Fibroblast of mammary gland (primary cell): ENCODE measurements around the gene MEMO1.

Experiments
- DNase-seq: peaks from one replicate; pipeline ENCODE4 v3.0.0-alpha.2; 2010; ENCODE audit warnings: low read depth
- H3K4me3 ChIP-seq: 2 replicates; pipeline ENCODE4 v1.5.1; 2011; ENCODE audit warnings: low read depth, mild to moderate bottlenecking, low read length, moderate library complexity; ENCODE audit not compliant: control insufficient read depth
- CTCF ChIP-seq: conservative IDR thresholded peaks from 2 replicates; pipeline ENCODE4 v1.5.1; 2011; ENCODE audit warnings: low read depth, low read length, inconsistent platforms; ENCODE audit not compliant: control insufficient read depth, insufficient read depth

Gene MEMO1

GRCh38 chr2:32012872-32013271 lies 2.1 kb upstream of the MEMO1 start:
- no peak for DNase-seq
- TF ChIP-seq CTCF, result no peak
- H3K4me3 ChIP-seq, result no peak overlapping the region

GRCh38 chr2:32011485-32011960 lies 715 bp upstream of the MEMO1 start:
- no peak for DNase-seq
- H3K4me3 ChIP-seq, result peak overlapping the region; percentile 78
- TF ChIP-seq CTCF, result no peak

GRCh38 chr2:32010280-32010669 lies 533 bp downstream of the MEMO1 start:
- peak; percentile 43 for DNase-seq
- peak overlapping the region; percentile 27 for H3K4me3 ChIP-seq

- peak overlapping the region; percentile 84 for H3K4me3 ChIP-seq
- DNase-seq, result no peak
- TF ChIP-seq CTCF, result no peak
Measured at GRCh38 chr2:32009516-32010256, 1.1 kb downstream of the MEMO1 start.

GRCh38 chr2:32008805-32009515 lies 1.8 kb downstream of the MEMO1 start:
- DNase-seq, result peak; percentile 27
- TF ChIP-seq CTCF, result no peak
- peak overlapping the region; percentile 84 for H3K4me3 ChIP-seq

GRCh38 chr2:32007121-32007391 lies 3.8 kb downstream of the MEMO1 start:
- no peak overlapping the region for H3K4me3 ChIP-seq
- TF ChIP-seq CTCF, result no peak
- no peak for DNase-seq

GRCh38 chr2:32005371-32005976 lies 5.3 kb downstream of the MEMO1 start:
- TF ChIP-seq CTCF, result no peak
- H3K4me3 ChIP-seq, result no peak overlapping the region
- no peak for DNase-seq
